Upper lobe of left lung (tissue), 4 donors: Measurements from ENCODE around the gene OTOF.

Source experiments
- EP300 ChIP-seq, 4 donors: sonication (generic); formaldehyde crosslinking; IDR thresholded peaks; one replicate each; pipeline ENCODE4 v1.5.1; 2017; ENCODE audit warnings: antibody characterized with exemption in 4 of 4, control low read depth in 2 of 4
- POLR2AphosphoS5 ChIP-seq, 2 donors: sonication (generic); formaldehyde crosslinking; IDR thresholded peaks; one replicate each; pipeline ENCODE4 v1.5.1; 2017; ENCODE audit warnings: antibody characterized with exemption in 2 of 2
- TF ChIP-seq, protein P1 (sequence below), 6 experiments: fragments of 450-650 bp in 4 of 6; fragments of 200-600 bp in 2 of 6; sonication (generic) in 2 of 6; IDR thresholded peaks; one replicate each; pipeline ENCODE4 v1.5.1; 2016 to 2019; ENCODE audit warnings: antibody characterized with exemption in 6 of 6

DNA sequence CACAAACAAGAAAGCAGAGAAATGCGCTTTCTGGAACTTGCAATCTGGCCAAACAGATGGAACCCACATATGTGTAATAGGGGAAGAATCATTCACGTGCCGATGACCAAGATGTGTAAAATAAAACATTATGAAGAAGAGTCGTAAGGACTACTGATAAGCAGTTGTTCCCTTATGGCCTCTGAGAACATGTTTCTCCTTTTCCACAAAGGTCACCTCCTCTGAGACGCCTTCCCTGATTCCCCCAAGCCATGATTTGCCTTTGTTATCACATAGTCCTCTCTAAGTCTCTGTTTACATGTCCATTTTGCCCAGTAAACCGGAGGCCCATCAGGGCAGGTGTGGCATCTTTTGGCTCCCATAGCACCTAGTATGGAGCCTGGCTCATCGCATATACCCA lies 8.0 kb downstream of the OTOF start:
- TF ChIP-seq, protein P1, sequence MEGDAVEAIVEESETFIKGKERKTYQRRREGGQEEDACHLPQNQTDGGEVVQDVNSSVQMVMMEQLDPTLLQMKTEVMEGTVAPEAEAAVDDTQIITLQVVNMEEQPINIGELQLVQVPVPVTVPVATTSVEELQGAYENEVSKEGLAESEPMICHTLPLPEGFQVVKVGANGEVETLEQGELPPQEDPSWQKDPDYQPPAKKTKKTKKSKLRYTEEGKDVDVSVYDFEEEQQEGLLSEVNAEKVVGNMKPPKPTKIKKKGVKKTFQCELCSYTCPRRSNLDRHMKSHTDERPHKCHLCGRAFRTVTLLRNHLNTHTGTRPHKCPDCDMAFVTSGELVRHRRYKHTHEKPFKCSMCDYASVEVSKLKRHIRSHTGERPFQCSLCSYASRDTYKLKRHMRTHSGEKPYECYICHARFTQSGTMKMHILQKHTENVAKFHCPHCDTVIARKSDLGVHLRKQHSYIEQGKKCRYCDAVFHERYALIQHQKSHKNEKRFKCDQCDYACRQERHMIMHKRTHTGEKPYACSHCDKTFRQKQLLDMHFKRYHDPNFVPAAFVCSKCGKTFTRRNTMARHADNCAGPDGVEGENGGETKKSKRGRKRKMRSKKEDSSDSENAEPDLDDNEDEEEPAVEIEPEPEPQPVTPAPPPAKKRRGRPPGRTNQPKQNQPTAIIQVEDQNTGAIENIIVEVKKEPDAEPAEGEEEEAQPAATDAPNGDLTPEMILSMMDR (IDR thresholded peaks at IDR 0.05), result no peak
- no peak for TF ChIP-seq POLR2AphosphoS5 (IDR thresholded peaks at IDR 0.05)
- no peak for TF ChIP-seq EP300 (IDR thresholded peaks at IDR 0.05)
